Activated naive CD4-positive, alpha-beta T cell treated with anti-CD3 and anti-CD28 coated beads, Interleukin-2, amount 50 U/mL, for 24 hours (primary cell): ENCODE data around the gene PIRT.

Experiments used
- H3K27ac Mint-ChIP-seq: one replicate; pipeline ENCODE4 v1.8.0; 2021; ENCODE audit warnings: mild to moderate bottlenecking, mixed read lengths
- H3K27me3 Mint-ChIP-seq: one replicate; pipeline ENCODE4 v1.8.0; 2021; ENCODE audit warnings: mixed read lengths
- H3K36me3 Mint-ChIP-seq: one replicate; pipeline ENCODE4 v1.8.0; 2021; ENCODE audit warnings: mixed read lengths
- H3K4me1 Mint-ChIP-seq: one replicate; pipeline ENCODE4 v1.8.0; 2021; ENCODE audit warnings: mixed read lengths
- H3K4me3 Mint-ChIP-seq: one replicate; pipeline ENCODE4 v1.8.0; 2021; ENCODE audit warnings: mild to moderate bottlenecking, mixed read lengths
- H3K9me3 Mint-ChIP-seq: one replicate; pipeline ENCODE4 v1.8.0; 2021; ENCODE audit warnings: mixed read lengths

PIRT gene

DNA sequence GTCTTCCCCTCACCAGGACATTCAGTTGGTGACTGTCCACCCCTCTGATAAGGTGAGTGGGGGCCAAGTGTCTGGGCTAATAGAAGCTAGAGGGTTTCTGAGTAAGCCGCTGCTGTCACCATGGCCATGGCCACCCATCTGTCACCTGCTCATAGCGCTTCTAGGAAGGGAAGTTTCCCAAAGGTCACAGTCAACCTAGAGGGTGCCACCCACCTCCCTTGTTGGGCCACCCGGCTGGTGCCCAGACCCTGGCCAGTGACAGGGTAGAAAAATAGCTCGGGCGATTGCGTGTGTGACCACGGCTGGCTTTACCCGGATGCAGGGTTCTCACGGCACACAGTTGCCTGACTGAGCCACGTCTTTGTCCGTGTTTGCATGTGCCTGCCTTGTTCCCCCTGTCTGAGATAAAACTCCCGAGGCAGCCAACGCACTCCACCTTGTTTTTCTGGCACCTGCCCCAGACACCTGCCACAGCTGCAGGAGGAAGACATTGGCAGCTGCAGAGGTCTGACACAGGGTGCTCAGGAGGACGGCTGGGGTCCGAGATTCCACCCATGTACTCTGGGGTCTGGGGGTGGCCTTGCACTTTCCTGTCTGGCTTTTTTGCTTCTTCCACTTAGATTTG, 809 bp downstream of the PIRT start:
- no peaks in the 10 kb centered on the region for H3K9me3 Mint-ChIP-seq
- no peak overlapping the region for H3K27ac Mint-ChIP-seq
- H3K36me3 Mint-ChIP-seq, result no peaks in the 10 kb centered on the region
- no peak overlapping the region for H3K4me3 Mint-ChIP-seq
- no peaks in the 10 kb centered on the region for H3K27me3 Mint-ChIP-seq
- no peaks in the 10 kb centered on the region for H3K4me1 Mint-ChIP-seq

DNA sequence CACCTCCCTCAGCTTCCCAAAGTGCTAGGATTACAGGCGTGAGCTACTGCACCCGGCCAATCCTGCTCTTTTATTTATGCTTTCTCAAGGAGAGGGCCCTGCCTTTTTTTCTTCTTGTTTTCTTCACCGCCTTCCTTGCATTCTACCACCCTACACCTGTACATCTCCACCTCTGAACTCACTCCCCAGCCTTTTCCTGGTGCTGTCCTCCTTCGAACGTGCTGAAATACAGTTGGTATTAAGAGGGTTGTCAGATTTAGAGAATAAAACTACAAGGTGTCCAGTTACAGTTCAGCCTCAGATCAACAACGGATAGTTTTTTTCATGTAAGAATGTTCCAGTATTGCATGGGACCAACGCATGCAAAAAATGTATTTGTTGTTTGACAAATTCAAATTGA, 1.7 kb downstream of the PIRT start:
- no peaks in the 10 kb centered on the region for H3K36me3 Mint-ChIP-seq
- no peaks in the 10 kb centered on the region for H3K4me1 Mint-ChIP-seq

DNA sequence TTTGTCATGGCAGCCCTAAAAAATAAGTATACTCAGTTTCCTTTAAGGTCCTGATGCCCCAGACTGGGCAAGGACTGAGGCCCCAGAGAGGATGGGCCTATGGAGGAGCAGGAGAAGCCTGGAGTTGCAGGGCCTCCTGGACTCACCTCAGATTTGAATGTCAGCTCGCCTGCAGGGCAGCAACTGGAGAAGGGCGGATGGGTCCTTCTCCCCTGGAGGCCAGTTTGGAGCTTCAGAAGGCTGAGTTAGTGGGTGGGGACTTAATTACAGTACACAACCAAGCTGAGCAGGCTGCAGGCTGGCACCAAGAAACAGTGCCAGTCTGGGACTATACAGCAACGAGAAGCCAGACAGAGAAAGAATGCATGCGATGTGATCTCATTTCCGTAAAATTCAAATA, 6.2 kb downstream of the PIRT start:
- Mint-ChIP-seq H3K27me3 (no peaks in the 10 kb centered on the region), H3K27ac (no peak overlapping the region), H3K4me1 (no peaks in the 10 kb centered on the region), H3K4me3 (no peak overlapping the region), H3K36me3 (no peaks in the 10 kb centered on the region), H3K9me3 (no peaks in the 10 kb centered on the region)

More for the DNA sequence above, 1.7 kb downstream of the PIRT start:
- Mint-ChIP-seq H3K4me3 (no peak overlapping the region), H3K27ac (no peak overlapping the region), H3K27me3 (no peaks in the 10 kb centered on the region), H3K9me3 (no peaks in the 10 kb centered on the region)

DNA sequence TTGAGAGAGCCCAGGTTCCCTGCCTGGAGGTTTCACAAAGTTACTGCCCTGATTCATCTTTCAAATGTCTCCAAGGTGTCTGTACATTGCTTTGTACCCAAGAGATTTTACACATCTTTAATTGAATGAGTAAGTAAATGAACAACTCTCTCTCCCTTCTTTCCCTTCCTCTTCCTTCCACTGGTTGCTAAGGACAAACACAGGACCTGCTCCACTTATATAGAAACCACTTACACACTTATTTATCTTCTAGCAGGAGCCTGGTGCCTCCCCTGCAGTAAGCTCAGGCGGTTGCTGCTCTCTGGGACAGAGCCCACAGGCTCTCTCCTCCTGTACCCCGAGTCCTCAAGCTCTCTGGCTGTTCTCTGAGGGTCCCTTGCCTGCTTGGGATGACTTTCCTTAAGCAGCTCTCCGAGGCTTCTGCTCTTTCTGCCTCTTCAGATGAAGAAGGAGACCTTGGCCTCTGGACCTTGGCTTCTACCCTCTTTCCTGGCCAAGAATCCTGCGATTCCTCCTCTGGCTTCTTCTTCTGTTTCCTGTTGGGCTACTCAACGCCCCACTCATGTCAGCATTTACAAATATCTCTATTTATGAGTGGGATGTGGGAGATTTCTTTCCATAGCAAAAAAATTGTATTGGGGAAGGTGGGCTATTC, 9.9 kb downstream of the PIRT start:
- H3K27ac Mint-ChIP-seq, result no peak overlapping the region
- no peaks in the 10 kb centered on the region for H3K36me3 Mint-ChIP-seq
- H3K4me3 Mint-ChIP-seq, result no peak overlapping the region
- H3K4me1 Mint-ChIP-seq, result no peaks in the 10 kb centered on the region
- peaks cover 2% of the 10 kb centered on the region for H3K27me3 Mint-ChIP-seq
- no peaks in the 10 kb centered on the region for H3K9me3 Mint-ChIP-seq

DNA sequence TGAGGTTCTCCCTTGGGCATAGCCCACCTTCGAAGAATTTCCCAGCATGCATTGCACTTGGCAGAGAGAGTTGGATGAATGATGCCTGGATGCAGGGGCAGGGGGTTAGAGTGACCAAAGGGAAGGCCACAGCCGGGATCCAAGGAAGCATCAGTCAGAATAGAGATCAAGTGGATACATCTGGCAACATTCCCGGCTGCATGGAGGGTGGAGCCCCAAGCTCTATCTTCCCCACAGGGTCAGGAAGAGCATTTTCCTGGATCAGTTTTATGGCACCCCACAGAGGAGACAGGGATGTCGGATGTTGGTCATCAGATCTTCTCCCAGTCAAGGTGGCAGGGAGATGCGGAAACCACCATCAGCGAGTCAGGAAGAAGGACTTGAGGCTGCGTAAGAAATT, 13.0 kb downstream of the PIRT start:
- Mint-ChIP-seq H3K27ac (no peak overlapping the region), H3K9me3 (no peaks in the 10 kb centered on the region), H3K4me1 (no peaks in the 10 kb centered on the region), H3K27me3 (peaks cover 2% of the 10 kb centered on the region), H3K36me3 (no peaks in the 10 kb centered on the region), H3K4me3 (no peak overlapping the region)

DNA sequence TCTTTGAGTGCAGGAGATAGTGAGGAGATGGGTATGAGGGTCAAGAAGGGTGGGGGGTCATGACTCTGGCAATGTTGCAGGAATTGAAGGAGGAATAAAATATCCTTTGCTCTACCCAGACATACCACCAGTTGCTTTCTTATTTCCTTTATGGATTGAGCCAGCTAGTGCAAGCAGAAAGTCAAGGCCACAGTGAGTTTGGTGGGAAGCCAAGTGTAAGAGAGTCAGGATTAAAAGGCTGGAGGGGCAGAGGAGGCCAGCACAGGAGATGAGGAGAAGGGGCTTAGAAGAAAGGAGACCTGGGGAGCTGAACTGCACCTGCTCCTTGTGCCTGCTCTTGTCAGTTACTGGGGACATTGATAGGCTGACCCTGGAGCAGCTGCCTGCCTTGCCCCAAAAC, 16.1 kb downstream of the PIRT start:
- Mint-ChIP-seq H3K9me3 (no peaks in the 10 kb centered on the region), H3K36me3 (no peaks in the 10 kb centered on the region), H3K4me3 (no peak overlapping the region), H3K27ac (no peak overlapping the region), H3K4me1 (no peaks in the 10 kb centered on the region), H3K27me3 (peaks cover 2% of the 10 kb centered on the region)

DNA sequence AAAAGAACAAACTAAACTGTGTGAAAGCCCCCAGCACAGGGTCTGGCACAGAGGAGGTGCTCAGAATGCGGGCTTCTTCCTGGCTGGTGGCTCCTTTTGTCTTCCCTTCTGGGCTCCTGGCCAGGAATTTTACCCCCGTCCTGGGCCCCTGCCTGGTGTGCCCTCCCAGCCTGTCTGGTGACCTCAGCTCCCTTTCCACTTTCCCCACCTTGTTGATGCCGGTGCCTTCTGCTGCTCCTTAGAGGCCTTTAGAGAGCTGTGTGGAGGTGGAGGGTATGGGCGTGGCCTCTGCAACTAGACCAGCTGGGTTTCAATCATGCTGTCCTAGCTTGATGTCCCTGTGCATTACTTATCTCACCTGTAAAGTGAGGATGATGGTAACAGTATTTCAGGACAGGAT, 16.8 kb downstream of the PIRT start:
- Mint-ChIP-seq H3K27me3 (peaks cover 2% of the 10 kb centered on the region), H3K9me3 (no peaks in the 10 kb centered on the region), H3K27ac (no peak overlapping the region), H3K36me3 (no peaks in the 10 kb centered on the region), H3K4me3 (no peak overlapping the region), H3K4me1 (no peaks in the 10 kb centered on the region)

DNA sequence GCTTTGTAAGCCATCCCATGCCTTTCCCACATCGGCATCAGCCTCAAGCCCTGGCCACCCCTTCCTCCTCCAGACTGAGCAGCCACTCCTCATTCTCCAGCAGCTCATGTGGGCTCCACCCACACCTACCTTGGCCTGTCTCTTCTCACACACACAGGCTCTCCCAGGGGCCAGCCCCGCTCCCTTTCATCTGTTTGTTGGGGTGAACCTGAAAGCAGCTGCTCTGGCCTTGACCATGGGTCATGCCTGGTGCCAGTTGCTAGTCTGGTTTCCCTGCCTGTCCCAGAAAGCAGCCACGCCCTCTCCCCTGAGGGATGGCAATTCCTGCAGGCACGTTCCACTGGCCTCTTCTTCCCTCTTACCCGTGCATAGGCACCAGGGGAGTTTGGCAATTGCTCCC, 22.6 kb downstream of the PIRT start:
- H3K4me3 Mint-ChIP-seq, result no peak overlapping the region
- H3K27ac Mint-ChIP-seq, result no peak overlapping the region
- H3K9me3 Mint-ChIP-seq, result no peaks in the 10 kb centered on the region
- no peaks in the 10 kb centered on the region for H3K27me3 Mint-ChIP-seq
- H3K4me1 Mint-ChIP-seq, result no peaks in the 10 kb centered on the region
- no peaks in the 10 kb centered on the region for H3K36me3 Mint-ChIP-seq

DNA sequence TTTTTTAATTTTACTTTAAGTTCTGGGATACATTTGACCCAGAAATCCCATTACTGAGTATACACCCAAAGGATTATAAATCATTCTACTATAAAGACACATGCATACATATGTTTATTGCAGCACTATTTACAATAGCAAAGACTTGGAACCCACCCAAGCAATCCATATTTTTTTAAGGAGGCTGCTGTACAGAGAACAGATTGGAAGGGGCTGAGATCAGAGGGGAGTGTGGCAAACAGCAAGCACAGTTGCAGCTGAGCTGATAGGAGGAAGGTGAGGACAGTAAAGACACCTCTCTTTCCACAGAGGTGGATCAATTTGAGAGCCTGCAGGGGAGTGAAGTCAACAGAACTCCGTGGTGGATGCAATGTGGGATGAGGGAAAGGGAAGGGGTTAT, 23.8 kb downstream of the PIRT start:
- H3K27ac Mint-ChIP-seq, result no peak overlapping the region
- no peak overlapping the region for H3K4me3 Mint-ChIP-seq
- H3K36me3 Mint-ChIP-seq, result no peaks in the 10 kb centered on the region
- no peaks in the 10 kb centered on the region for H3K4me1 Mint-ChIP-seq
- no peaks in the 10 kb centered on the region for H3K27me3 Mint-ChIP-seq
- no peaks in the 10 kb centered on the region for H3K9me3 Mint-ChIP-seq

DNA sequence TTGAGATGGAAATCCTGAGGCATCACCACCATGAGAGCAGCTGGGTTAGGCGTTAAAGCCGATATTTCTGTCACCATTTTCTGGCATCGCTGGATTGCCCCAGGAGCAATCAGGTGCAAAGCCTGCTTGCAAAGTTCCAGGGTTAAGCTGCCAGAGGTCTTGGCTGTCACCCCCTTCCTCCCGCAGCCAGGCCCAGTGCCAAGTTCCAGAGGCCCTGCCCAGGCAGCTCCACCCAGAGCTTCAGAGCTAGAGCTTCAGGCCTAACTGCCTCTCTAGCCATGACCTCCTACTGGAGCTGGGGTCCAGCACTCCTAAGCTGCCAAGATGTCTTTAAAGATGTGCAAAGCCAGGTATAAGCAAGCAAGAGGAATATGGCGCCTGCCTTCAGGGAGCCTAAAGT, 25.2 kb downstream of the PIRT start:
- no peaks in the 10 kb centered on the region for H3K4me1 Mint-ChIP-seq
- H3K9me3 Mint-ChIP-seq, result no peaks in the 10 kb centered on the region
- no peak overlapping the region for H3K4me3 Mint-ChIP-seq
- no peak overlapping the region for H3K27ac Mint-ChIP-seq
- H3K36me3 Mint-ChIP-seq, result no peaks in the 10 kb centered on the region
- no peaks in the 10 kb centered on the region for H3K27me3 Mint-ChIP-seq

DNA sequence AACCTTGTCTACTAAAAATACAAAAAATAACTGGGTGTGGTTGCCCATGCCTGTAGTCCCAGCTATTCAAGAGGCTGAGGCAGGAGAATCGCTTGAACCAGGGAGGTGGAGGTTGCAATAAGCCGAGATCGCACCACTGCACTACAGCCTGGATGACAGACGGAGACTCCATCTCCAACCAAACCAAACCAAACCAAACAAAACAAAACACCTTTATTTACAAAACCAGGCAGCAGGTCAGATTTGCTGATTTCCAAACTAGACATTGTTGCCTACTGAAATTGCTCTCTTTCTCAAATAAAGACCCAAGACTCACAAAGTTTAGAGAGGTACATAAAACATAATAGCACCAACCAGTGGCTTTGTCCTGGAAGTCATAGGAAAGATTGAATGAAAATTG, 28.3 kb downstream of the PIRT start:
- no peak overlapping the region for H3K4me3 Mint-ChIP-seq
- no peaks in the 10 kb centered on the region for H3K4me1 Mint-ChIP-seq
- no peaks in the 10 kb centered on the region for H3K27me3 Mint-ChIP-seq
- no peaks in the 10 kb centered on the region for H3K9me3 Mint-ChIP-seq
- no peak overlapping the region for H3K27ac Mint-ChIP-seq
- no peaks in the 10 kb centered on the region for H3K36me3 Mint-ChIP-seq

DNA sequence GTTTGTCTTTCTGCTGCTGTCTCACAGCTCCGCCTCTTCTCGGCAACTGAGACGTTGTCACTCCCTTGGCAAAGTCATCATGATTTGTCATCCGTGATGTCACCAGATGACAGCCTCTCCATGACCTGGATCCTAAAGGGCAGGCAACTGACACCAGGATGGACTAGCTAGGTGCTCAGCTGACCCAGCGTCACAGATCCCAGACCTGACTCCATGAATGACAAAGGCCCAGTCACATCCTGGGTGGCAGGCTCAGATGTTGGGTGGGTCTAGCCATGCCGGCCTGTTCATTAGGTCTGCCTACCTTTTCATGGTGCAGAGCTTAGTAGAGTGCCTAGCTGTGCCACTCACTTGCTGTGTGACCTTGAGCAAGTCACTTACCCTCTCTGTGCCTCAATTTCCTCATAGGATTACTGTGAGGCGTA, 30.2 kb downstream of the PIRT start:
- H3K27me3 Mint-ChIP-seq, result no peaks in the 10 kb centered on the region
- no peak overlapping the region for H3K4me3 Mint-ChIP-seq
- H3K9me3 Mint-ChIP-seq, result no peaks in the 10 kb centered on the region
- peaks cover 1% of the 10 kb centered on the region for H3K36me3 Mint-ChIP-seq
- H3K4me1 Mint-ChIP-seq, result no peaks in the 10 kb centered on the region
- no peak overlapping the region for H3K27ac Mint-ChIP-seq

DNA sequence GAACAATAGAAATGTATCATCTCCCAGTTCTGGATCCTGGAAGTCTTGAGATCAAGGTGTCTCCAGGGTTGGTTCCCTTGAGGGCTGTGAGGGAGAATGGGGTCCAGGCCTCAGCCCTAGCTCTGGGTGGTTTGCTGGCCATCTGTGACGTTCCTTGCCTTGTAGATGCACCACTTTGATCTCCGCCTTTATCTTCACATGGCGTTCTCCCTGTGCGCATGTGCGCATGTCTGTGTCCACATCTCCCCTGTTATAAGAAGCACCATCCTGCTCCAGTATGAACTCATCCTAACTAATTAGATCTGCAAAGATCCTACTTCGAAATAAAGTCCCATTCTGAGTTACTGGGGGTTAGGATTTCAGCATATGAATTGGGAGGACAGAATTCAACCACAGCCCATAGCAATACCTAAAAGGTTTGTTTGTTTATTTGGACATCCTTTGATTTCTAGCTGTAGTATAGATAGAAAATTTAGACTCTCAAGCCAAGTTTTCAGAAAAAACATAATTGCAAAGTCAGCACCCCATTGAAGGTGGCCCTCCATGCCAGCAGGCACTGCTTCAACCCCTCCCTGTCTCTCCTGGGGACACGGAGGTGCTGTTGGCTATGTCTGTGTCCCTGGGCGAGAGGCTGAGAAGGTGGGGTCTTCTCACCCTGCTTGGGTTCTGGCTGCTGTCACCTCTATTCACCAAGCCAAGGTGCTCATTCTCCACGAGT, 31.2 kb downstream of the PIRT start:
- Mint-ChIP-seq H3K27me3 (no peaks in the 10 kb centered on the region), H3K36me3 (peaks cover 2% of the 10 kb centered on the region), H3K4me3 (no peak overlapping the region), H3K9me3 (no peaks in the 10 kb centered on the region), H3K27ac (no peak overlapping the region), H3K4me1 (no peaks in the 10 kb centered on the region)

DNA sequence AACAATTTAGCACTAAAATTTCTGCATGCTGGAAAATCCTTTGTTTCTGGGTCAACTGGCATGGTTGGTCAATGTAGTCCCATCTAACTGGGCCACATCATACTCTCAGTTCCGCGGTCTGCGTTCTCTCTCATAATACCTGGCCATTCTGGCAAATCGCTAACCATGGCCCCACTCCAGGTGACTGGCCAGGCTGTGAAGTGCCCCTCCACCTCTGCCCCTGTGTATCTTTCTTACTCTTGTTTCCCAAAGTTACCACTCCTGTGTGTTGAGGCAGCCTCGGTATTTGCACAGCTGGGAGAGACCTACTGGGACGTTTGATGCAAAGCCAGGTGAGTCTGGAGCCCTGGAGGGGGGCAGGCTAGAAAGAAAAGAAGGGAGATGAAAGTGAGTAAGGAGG, 32.0 kb downstream of the PIRT start:
- Mint-ChIP-seq H3K4me1 (no peaks in the 10 kb centered on the region), H3K36me3 (peaks cover 2% of the 10 kb centered on the region), H3K27me3 (no peaks in the 10 kb centered on the region), H3K4me3 (no peak overlapping the region), H3K9me3 (no peaks in the 10 kb centered on the region), H3K27ac (no peak overlapping the region)

DNA sequence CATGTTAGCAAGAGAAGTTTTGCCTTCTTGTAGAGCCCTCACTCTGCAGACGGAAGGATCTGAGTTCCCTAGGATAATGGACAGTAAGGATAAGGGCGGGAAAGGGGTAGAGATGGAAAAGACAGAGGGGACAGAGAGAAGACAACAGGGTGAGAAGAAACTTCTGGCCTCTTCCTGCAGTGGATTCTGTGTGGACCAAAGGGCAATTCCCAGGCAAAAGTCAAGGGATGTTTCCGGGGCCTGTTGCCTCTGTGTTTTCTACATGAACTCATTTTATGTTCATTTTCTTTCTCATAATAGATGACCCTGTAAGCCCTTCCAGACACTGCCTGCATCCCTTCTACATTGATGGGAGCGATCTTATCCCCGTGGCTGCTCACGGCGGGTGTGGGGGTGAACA, 33.3 kb downstream of the PIRT start:
- no peaks in the 10 kb centered on the region for H3K27me3 Mint-ChIP-seq
- no peaks in the 10 kb centered on the region for H3K9me3 Mint-ChIP-seq
- H3K27ac Mint-ChIP-seq, result no peak overlapping the region
- H3K36me3 Mint-ChIP-seq, result peaks cover 2% of the 10 kb centered on the region
- H3K4me1 Mint-ChIP-seq, result no peaks in the 10 kb centered on the region
- no peak overlapping the region for H3K4me3 Mint-ChIP-seq

DNA sequence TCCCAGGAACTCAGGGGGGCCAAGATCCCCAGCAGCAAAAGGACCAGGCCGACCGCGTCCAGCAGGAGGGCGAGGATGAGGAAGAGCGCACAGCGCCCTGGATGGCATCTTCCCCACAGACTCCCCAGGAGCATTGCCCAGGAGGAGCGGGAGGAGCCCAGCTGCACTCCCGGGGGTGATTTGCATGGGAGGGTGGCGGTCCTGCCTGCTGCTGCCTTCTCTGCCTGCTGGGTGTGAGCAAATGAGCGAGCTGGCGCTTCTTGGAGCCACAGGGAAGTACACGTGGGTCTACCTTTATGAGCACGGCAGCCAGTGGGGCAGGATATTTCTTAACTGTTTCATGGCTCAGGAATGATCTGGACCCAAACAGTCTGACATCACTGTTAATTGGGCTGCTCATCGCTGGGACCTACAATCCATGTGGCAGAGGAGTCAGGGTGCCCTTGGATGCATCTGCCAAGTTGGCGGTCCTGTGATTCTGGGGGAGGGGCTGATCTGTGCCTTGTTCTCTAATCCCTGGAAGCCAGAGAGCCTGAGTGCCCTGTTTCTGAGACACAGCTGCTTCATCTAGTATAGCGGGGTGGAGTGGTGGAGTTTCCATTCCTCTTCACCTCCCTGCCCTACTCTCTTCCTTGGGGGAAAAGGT, 33.9 kb downstream of the PIRT start, which contains the start of gene TMEM238L:
Gene TMEM238L, minus strand, starts transcription at position 270 of the 646 bp plus-strand sequence. Its CDS starts 136 bp downstream, at position 134.
- peaks cover 2% of the 10 kb centered on the region for H3K36me3 Mint-ChIP-seq
- no peak within 1 kb of the TSS for H3K4me3 Mint-ChIP-seq
- no peaks in the 10 kb centered on the region for H3K27me3 Mint-ChIP-seq
- no peaks in the 10 kb centered on the region for H3K4me1 Mint-ChIP-seq
- no peak within 1 kb of the TSS for H3K27ac Mint-ChIP-seq
- H3K9me3 Mint-ChIP-seq, result no peaks in the 10 kb centered on the region
